GM21576 (cell line): Measurements from ENCODE around the gene CARHSP1.
"Not testable (repeated sequence)": the region's sequence is repeated elsewhere in the genome, so short reads cannot be mapped to it uniquely, and the experiment has no call there.

Experiments used
- ATAC-seq: cut with Tn5 transposase; IDR thresholded peaks from one replicate; pipeline ENCODE4 v1.9.1; 2021; ENCODE audit warnings: mild to moderate bottlenecking, moderate library complexity; ENCODE audit not compliant: unreplicated experiment

CARHSP1 gene

DNA sequence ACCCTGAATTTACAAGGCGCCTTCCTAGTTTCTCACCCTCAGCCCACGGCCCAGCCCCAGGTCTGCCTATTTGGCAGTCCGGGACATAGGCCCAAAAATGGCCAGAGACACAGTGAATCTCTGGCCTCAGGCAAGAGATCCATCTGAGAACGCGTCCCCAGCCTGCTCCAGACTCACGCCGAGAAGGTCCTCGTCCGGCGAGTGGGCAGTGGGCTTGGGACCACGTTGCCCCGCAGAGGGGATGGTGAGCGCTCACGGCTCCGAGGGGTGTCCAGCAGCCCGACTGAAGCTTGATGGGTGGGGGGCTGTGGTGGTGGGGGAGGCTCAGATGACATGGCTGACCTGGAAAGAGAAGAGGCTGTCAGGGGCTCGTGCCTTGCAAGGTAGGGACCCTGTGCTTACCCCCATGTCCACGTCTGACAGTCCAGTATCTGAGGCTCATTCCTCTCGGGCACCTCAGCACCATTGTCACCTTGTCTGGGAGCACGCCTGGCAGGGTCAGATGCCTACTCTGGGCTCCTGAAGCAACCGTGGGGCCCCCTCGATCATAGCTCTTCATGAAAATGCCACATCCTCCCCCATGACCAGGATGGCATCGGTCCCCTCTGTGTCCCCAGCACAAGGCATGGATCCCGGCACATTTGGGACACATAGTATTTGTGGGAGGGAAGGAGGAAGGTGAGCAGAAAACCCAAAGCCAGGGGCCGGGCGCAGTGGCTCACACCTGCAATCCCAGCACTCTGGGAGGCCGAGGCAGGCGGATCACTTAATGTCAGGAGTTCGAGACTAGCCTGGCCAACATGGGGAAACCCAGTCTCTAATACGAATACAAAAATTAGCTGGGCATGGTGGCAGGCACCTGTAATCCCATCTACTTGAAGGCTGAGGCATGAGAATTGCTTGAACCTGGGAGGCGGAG is 9.6 kb downstream of the CARHSP1 start:
- no peak for ATAC-seq

DNA sequence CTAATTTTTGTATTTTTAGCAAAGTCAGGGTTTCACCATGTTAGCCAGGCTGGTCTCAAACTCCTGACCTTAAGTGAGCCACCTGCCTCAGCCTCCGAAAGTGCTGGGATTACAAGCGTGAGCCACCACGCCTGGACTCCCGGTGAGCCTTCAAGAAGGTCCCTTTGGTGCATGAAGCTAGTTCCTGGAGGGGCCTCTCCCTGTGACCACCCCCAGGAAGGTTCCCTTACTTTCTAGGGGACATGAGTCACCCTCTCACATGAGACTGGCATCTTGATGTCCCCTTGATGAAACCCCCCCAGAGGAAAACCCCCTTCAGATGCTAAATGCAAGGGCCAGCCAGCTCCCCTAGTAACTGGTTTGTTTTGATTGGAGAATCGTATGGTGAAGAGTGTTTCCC is 12.8 kb downstream of the CARHSP1 start:
- ATAC-seq: no peak

DNA sequence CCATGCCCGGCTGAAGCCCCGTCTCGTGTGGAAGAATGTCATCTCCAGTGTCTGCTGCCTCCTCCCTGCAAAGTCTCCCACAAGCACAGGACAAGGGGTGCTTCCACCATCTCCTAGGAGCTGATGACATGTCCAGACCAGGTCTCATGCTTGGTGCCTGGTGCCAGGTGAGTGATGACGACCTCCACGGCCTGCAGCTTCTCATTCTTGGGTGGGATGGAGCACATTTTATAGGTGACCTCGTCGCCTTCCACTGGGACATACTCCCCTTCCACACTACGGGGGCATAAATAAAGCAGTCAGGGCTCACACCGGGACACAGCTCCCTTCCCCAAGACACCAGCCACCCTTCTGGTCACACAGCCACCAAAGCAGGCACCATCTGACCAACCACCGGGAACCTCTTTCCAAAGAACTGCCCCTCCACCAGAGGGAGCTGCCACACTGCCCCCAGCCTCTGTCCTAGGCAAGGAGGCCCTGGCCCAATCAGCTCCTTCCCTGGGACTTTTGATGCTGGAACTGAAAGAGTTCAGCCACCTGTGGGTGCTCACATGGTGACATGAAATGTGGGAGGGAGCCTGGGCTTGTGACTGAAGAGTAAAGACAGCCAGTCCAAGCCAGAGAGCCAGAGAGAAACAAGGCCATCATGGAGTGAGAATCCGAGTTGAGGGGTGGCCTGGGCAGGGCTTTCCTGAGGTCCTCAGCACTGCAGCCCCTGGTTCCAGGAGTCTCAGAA is 13.6 kb downstream of the CARHSP1 start:
- no peak for ATAC-seq

DNA sequence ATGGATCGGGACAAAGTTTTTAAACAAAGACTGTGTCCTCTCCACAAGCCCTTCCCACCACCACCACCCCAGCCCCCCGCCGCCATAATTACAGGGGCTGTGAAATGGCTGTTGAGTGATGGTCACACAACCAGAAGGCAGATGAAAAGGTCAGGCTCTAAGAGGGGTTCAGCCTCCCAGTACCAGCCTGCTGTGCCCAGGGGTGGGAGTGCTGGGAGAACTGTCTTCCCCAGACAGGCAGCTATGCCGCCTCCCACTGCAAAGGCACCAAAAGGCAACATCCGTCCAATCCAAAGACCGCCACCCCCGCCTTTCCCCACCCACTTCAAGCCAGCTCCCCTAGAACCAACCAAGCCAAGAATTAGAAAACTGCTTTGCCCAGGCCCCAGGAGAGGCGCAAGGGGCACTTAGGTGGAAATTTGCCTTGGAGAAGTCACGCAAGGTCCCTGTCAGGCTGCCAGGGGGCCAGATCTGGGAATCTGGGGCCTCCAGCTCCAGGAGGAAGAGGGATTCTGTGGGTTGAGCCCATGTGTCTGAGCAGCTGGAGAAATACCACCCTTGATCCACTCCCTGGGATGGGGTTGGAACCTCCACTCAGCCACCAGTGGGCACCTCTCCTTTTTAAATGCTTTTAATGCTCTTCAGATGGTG is 14.4 kb downstream of the CARHSP1 start:
- no peak for ATAC-seq

DNA sequence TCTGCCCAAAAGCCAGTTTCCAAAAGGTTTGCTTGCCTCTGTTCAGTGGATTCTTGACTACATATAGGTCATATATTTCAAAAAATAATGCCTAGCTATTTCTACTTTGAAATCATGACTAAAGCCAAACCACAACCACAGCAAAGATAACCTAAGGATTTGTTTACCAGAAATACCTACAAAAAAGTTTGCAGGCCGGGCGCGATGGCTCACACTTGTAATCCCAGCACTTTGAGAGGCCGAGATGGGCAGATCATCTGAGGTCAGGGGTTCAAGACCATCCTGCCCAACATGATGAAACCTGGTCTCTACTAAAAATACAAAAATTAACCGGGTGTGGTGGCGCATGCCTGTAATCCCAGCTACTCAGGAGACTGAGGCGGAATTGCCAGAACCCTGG is 15.2 kb downstream of the CARHSP1 start:
- ATAC-seq: no peak

DNA sequence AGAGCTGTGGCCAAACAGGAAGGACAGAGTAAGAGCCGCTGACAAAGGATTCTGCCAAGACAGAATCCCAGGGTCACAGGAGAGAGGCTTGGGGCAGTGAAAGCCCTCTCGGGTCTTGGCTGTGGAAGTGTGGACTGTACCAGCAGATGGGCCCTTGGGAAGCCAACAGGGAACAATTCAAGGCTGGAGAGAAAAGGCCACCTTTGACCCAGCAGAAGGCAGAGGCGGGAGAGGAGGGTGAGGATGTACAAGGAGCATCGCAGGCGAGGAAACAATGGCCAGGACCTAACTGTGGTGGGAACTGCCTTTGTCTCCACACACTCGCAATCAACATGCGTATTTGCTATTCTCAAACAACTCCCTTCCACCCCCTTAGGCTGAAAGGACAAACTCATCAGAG is 15.7 kb downstream of the CARHSP1 start:
- ATAC-seq: no peak

DNA sequence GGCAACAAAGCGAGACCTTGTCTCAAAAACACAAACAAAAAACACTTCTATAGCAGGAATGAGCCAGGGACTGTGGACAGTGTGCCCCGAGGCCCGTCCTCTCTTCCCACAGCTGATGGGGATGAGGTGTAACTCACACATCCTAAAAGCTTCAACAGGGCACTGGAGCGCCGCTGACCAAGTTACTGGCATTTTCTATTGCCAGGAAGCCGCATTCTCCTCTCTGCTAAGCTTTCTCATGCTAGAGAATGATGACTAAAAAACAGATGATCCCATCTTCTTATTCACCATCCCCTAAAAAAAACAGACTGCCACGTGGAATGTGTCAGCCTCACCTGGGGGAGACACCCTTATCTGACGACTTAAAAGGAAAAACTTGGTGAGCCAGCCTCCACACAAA is 16.3 kb downstream of the CARHSP1 start:
- no peak for ATAC-seq

DNA sequence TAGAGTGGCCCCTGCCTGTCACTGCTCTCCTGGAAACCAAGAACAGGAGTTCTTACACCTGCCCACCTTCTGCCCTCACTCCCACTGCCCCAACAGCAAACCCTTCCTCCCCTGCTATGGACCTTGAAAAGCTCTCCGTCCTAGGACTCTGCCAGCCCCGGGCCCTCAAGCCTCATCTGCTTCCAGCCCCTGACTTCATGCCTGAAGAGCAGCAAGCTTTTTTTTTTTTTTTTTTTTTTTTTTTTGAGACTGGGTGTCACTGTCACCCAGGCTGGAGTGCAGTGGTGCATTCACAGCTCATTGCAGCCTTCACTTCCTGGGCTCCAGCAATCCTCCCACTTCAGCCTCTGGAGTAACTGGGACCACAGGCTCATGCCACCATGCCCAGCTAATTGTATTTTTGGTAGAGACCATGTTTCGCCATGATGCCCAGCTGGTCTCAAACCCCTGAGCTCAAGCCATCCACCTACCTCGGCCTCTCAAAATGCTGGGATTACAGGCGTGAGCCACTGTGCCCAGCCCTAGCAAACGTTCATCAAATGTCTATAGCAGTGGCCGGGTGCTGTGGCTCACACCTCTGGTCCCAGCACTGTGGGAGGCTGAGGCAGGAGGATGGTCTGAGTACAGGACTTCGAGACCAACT is 16.9 kb downstream of the CARHSP1 start:
- no peak for ATAC-seq

DNA sequence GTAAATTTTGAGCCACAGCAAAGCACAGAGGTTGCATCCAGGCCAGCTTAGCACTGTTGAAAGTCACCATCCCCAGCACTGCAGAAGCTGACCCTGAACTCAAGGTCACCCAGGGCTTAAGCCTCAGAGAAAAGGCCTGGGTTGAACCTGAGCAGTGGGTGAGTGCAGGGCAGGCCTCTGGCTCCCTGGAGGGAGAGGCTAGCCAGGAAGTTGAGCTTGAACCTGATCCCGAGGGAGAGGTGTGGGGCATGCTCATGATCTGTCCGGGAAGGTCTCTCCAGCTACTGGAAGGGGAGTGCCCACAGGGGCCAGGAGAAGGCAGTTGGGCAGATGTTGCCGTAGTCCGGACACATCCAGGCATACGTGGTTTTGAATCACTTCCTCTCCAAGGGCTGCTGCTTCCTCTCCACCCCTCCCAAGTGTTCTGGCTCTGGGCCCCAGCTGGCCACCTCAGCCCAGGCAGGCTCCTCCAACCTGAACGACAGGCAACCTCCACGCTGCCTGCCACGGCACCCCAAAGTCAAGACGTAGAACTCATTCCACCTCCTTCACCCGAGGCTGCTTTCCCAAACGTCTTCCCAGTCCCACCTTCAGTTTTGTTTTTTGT is 18.4 kb downstream of the CARHSP1 start:
- ATAC-seq: no peak

DNA sequence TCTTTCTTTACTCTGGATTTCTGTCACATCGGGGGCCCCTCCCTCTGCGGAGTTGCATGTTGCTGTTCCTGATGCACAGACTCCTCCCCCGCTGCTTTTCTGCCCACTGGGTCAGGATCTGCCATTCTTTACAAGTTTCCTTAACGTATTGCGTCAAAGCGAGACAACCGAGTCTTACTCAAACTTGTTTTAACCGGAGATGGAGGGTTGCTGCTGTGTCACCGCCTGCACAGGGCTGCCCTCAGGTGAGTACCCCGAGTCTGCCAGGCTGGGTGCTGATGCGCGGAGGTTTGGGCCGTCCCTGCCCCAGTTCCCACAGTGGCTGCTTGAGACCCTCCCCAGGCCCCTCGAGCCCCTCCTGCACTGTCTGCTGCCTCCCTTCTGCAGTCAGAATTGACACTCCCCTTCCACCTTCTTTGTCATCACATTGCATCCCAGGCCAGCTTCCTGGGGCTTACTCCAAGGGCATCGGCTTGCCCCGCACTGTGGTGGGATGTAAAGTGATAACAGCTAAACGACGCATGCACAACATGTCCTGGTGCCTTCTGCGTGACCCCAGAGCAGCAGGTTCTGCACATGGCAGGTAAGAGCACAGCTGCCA is 19.3 kb downstream of the CARHSP1 start:
- no peak for ATAC-seq

DNA sequence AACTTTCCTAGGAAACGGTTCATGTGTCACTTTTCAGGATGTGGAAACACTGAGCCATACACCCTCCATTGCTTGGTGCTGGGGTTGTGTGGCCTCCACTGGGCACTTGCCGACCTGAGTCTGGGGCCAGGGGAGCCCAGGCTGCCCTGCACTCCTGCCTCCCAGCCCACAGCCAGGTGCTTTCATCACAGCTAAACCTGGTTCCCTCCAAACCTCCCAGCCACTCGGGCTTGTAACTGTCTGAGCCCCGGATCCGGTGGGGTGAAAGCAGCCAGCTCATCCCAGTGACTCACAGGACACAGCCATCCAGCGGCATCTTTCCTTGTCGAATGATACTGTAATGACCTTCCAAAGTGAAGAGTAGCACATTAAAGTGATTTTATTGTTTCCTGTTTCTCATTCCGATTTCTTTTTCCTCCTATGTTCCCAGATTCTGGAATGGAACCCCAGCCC is 19.8 kb downstream of the CARHSP1 start:
- no peak for ATAC-seq

DNA sequence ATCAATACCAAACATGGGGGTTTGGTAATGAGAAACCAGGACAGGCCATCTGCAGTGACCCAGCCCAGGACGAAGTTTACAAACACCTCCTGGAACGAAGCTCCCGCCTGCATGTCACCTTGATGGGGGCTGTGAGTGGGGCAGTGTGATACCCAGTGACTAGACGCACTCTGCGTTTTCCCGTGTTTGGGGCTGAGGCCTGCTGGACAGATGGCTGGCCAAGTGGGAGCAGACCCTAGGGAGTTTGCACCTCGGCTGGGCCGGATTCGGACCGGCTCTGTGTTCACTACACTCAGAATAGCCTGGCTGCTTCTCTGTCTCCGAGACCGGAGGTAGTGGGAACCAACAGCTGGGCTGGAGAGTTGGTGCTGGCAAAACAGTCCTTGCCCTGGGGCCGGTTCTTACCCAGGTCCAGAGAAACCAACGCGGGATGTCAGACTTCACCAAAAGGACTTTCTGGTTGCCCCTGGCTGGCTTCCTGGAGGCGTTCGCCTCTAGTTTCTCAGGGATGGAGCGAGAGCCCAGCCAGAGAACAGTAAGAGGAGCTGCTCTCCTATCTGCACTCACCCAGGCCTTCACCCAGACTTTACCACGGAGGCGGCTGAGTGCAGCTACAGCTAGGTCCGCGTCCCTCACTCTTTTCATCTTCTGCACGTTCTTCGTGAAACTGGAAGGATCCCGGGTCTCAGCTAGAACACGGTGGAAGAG is 20.4 kb downstream of the CARHSP1 start:
- no peak for ATAC-seq

DNA sequence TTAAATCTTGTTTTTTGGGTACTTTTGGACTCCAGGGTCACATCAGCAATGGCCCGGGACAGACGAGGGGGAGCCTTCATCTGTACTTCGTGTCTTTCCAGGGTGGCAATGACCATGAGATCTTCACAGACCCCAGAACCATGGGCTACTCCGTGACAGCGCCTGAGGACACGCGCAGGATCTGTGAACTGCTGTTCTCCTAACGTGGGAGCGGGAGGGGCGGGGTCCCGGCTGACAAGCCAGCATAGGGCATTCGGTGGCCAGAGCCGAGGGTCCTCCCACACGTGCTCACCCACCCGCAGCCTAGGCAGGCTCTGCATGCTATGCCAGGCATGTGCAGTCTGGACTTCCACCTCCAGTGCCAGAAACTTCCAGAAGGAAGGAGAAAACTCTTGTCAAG is 21.2 kb downstream of the CARHSP1 start:
- no peak for ATAC-seq

DNA sequence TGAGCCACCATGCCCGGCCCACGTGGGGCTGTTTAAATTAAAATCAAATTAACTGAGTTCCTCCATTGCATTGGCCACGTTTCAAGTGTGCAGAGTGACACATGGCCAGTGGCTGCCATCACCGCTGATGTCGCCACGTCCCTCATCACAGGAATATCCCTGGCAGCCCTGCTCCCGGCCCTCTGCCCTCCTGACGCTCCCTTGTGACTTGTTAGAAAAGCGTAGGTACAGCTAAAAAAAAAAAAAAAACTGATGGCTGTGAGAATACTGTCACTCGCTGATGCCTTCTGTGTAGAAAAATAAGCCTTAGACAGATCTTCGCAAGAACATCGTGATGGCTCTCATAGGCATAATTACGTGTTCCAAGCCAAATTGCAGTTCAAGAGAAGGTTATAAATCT is 21.7 kb downstream of the CARHSP1 start:
- no peak for ATAC-seq

DNA sequence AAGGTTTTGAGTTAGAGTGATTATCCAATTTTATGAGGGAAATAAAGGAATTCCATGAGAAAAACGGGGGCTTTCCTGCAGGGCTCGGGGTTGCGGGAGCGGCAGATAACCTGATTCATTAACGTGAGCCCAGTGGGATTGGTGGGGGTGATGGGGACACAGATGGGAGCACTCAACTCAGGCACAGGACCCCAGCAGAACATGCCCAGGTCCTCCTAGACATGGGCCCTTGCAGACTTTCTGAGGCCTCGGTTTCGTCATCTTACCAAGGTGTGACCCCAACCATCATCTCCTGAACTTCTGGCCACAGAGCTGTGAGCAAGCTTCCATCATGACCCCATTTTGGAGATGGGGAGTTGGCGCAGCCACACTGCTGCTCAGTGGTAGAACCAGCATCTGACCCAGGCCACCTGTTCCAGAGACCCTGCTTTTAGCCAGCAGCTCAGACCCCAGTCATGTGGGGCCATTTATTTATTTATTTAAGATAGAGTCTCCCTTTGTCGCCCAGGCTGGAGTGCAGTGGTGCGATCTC is 22.3 kb downstream of the CARHSP1 start:
- no peak for ATAC-seq

DNA sequence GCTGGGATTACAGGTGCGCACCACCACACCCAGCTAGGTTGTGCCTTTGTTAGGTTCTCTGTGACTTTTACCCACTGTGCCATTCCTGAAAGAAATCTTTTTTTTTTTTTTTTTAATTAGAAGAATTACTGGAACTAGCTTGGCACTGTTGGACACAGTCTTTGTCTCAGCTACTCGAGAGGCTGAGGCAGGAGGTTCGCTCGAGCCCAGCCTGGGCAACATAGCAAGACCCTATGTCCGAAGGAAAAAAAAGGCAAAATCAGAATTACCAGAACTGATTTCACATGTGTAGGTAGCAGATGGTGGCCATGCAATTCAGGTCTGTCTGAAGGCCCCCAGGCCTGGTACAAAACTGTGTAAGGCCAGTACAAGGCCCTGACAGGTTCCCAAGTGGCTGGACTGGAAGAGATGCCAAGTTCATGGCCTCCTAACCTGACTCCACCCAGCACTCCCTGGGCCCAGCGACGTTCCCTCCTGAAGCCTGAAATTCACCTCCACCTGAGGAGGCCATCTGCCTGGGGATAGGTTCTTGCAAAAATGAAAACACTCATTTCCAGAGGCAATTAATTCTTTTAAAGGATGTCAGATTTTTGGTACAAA is 23.0 kb downstream of the CARHSP1 start:
- ATAC-seq: no peak

DNA sequence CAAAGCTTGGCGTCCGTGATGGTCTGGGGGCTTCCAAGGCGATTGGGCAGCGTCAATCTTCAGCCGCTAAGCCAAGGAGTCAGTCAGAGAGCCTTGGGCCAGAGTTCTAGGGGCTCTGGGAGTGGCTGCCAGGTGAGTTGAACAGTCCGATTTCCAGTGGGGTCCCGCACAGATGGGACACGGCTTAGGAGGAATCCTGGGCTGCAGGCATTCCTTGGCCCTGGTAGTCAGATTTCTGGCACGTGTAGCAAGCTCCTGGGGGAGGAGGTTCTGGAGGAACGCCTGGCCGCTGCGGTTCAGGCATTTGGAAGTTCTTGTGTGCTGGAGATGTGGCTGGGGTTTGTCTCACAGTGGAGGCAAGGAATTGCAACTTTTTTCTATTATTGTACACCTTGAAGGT is 25.5 kb downstream of the CARHSP1 start:
- ATAC-seq: not testable (repeated sequence)

DNA sequence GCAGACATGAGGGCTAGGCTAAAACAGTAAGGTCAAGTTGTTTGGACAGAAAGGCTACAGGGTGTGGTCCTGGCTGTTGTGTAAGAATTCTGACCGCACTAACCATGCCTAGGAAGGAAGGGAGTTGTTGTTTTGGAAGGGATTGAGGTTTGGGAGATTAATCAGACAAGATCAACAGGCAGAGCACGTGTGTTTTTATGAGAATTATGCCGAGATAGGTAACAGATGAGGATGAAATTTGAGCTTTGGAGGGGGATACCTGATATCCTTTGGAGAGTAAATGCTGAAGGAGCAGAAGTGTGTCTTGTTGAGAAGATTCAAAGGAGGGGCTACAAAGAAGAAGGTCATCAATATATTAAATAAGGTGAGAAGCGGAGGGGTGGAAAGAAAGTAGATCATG is 26.8 kb downstream of the CARHSP1 start:
- not testable (repeated sequence) for ATAC-seq

DNA sequence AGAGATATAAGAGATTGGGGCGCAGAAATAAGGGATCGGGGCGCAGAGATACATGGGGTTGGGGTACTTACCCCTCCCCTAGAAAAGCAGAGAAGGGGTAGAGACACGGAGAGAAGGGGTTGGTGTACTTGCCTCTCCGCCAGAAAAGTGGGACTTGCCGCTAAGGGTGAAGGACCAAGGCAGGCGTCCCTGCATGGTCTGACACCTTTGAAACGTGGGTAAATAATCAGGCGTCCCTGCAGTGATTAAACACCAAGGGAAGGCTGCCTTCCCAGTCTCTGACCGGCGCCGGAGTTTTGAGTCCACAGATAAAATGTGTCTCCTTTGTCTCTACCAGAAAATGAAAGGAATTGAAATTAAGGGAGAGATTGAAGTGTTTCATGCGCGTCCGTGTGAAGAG is 31.2 kb downstream of the CARHSP1 start:
- ATAC-seq: not testable (repeated sequence)
